Stimulated activated CD8-positive, alpha-beta memory T cell treated with anti-CD3 and anti-CD28 coated beads, Interleukin-12 subunit alpha, Interleukin-12 subunit beta, amount 100 ng/mL, for 24 hours (primary cell): Measurements from ENCODE around the gene AGAP1.

Experiments
- DNase-seq: peaks from one replicate; pipeline ENCODE4 v3.0.0-alpha.2; 2020; ENCODE audit errors: extremely low read depth

Gene AGAP1

DNA sequence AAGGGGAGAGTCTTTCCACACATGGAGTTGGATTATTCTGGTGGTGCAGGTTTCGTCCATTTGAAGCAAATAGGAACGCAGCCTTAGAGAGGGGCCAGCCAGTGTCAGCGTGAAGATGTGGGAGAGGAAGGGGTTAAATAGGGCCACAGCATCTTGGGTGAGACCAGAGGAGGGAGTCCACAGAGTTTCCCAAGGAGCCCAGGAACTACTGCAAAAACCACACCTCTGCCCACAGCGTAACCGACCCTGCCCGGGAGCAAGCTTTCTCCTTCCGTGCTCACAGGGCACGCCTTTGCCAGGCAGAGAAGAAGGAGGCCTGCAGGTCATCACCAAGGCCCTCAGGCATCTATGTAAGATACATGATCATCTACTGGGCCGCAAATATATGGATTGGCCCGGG is 314.5 kb downstream of the AGAP1 start:
- no peak for DNase-seq

DNA sequence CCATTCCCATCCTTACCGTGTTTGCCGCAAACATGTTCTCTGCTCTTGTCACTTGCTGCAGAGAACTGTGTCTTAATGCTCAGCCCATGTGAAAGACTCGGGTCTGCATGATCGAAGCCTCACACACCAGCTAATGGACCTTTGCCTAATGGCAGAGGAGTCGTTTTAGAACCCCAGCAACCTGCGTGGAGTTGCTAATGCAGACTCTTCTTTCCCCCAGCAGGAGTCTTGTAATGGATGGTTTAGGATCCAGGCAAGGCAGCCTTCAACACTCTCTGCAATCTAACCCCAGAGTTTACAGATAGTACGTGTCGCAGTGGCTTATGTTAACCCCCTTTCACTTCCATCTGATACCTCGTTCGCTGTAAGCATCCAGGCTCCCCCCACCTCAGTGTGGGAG is 316.4 kb downstream of the AGAP1 start:
- DNase-seq, result no peak

GRCh38 chr2:235810846-235811245 is 317.0 kb downstream of the AGAP1 start:
- no peak for DNase-seq

- no peak for DNase-seq
These were observed 317.8 kb downstream of the AGAP1 start for GRCh38 chr2:235811446-235812184.

DNA sequence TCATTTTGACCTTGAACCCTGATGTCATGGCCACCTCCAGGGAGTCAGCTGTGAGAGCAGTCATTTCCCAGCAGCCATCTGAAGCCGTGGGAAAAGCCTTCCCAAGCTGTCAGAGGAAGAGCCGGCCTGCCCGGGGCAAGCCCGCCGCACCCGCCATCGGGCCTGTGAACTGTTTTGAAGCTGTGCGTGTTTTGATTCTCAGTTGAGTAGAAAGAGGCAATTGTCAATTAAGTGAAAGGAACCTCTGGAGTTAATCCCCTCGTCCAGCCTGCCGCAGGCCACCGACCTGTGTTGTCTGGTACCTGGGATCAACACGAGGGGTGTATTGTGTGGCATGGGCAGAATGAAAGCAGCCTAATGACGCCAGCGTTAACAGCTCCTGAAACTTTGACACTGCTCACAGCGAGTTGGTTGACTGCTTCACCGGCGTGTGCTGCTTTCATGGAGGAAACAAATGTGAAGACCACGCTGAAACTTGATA is 318.4 kb downstream of the AGAP1 start:
- DNase-seq, result no peak

DNA sequence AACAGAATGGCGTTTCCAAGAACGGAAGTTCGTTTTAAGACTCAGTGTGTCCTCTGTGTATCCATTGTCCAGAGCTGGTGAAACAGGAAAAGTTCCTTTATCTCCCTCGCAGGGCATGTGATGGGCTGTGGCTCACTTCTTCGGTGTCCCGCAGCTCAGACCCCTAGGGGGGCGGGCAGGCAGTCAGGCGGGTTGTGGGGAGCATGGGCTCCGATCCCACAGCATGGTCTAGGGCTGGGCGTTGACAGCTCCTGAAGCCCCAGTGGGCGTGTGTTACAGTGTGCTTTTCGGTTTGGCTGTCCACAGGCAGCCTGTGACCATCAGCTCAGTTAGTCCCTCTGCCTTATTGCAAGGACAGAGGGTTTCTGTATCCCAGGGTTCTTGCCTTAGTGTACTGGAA is 319.6 kb downstream of the AGAP1 start:
- DNase-seq, result no peak

- DNase-seq, result no peak
These were observed 326.7 kb downstream of the AGAP1 start for GRCh38 chr2:235820571-235820970.

DNA sequence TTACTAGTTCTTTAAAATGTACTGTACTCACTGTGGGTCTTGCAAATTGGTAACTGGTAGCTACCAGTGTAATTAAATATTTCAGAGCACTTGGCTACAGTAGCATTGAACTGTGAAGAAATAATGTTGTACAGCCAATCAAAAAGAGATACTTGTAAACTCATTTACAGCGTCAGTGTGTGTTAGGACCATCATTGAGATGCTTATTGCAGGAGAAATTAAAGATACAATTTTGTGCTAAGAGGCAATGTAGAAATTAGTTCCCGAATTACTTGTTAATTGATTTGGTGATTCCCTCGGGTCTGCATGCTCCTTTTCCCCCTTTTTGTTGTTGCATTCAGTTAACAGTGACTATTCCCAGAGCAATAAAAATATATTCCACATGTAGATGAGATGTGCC is 330.5 kb downstream of the AGAP1 start:
- DNase-seq, result no peak

DNA sequence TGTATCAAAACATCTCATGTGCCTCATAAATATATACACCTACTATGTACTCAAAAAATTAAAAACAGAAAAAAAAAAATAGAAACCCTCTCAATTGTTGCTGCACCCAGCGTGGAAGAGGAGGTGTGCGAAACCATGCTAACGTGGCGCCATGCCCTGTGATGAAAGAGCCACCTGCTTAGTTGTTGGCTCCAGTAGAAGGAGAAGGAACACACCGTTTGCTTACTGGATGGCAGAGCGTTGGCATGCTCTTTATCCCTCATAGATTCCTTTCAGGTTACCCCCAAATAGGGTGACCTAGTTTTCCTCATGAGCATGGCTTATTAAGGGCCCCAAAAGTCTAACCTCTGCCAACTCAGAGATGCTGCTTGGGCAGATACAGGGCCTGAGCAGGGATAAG is 332.1 kb downstream of the AGAP1 start:
- DNase-seq, result no peak

DNA sequence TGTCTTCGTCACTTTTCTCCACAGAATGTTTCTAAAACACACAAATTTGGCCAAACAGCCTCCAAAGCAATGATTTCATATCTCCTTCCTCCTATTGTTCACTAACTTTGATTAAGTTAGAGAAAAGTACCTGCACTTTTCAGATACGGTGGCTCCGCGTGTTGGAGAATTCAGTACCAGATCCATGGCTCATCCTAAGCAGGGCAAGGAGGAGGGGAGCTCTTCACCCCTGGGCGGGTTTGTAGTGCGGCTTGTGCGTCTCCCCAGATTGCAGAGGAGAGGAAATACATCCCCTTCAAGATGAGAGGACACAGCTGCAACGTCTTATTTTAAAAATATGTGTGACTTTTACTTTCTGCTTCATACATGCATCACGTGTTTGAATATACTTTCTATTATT is 333.0 kb downstream of the AGAP1 start:
- no peak for DNase-seq

DNA sequence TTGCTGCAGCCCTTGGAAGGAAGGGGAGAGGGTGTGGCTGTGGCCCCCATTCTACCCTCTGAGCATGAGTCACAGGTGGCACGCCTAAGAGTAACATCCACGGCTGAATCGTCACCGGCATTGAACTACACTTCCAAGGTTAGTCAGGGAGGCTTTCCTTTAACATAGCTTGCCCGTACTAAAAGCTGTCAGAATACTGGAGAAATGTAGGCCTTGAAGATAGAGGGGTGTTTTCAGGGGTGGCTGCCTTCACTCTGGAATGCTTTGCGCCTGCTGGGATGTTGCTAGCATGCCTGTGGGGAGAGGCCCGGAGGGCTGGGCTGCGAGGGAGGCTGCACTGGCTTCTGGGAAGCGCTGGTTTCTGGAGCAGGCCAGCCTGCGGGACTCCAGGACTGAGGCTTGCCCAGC is 333.7 kb downstream of the AGAP1 start:
- DNase-seq, result no peak

DNA sequence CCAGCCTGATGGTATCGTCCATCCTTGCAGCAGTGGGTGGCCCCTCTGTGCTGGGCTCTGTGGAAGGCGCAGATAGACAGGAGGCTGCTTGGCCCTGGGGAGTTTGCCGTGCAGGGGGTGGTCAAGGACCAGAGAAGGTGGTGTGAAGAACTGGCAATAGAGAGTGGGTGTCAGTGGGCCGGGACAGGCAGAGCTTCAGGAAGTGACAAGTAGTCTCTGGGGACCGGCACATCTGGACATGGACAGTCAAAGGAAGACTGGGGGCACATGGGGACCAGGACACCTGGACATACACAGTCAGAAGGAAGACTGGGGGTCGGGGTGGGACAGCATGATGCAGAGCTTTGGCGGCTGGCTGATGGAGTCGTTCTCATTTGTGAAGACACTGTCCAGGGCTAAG is 335.9 kb downstream of the AGAP1 start:
- DNase-seq, result no peak

- DNase-seq, result no peak
These were observed 337.9 kb downstream of the AGAP1 start for GRCh38 chr2:235831755-235832154.

- DNase-seq, result no peak
These were observed 339.1 kb downstream of the AGAP1 start for GRCh38 chr2:235832941-235833340.

GRCh38 chr2:235833971-235834620 is 340.3 kb downstream of the AGAP1 start:
- DNase-seq, result no peak

GRCh38 chr2:235834781-235835180 is 340.9 kb downstream of the AGAP1 start:
- no peak for DNase-seq

DNA sequence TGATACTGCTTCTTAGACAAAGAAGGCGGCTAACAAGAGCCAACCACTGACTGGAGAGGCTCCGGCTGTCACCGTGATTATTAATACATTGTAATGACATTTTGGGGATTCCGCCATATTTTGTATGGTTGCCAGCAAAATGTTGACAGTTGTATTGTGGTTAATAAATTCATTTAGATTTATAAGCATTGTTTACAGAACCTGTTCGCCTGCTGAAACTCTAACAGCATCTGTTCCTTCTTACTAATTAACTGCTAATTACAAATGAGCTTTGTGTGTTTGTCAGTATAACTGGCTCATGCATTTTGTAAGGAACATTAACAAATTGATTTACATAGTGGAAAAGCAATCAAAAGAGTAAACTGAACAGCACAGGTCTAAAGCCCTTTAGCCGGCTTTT is 342.0 kb downstream of the AGAP1 start:
- DNase-seq, result no peak

- no peak for DNase-seq
These were observed 342.7 kb downstream of the AGAP1 start for GRCh38 chr2:235836491-235836911.

DNA sequence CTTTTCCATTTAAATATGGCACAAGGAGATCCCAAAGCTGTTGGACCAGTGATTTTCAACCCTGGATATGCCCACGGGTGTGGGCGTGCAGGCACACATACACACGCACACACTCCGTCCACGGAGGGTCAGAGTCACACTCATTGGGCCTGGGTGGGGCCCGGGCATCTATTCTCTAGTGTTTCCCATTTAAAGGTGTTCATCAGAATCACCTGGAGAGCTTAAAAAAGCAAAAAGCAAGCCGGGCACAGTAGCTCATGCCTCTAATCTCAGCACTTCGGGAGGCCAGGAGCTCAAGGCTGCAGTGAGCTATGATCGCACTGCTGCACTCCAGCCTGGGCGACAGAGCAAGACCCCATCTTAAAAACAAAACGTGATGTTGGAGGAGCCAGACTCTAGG is 345.4 kb downstream of the AGAP1 start:
- DNase-seq, result no peak

- no peak for DNase-seq
These were observed 346.1 kb downstream of the AGAP1 start for GRCh38 chr2:235839974-235840373.

DNA sequence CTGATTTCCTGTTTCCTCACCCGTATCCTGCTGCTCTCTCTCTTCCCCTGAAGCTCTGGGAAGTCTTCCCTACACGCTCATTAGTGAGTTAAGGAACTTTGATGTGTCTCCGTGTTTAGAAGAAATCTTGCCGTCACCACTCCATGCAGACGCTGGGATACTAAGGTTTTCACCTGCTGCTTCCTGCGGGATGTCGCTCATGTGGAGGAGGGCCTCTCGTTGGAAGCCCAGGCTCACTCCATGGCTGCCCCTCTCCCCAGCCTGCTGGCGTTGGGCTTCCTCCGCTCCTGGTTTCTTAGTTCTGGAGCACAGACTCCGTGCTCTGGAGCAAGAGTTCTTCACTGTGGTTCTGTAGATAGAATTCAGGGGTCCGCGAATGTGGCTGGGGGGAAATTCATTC is 348.0 kb downstream of the AGAP1 start:
- DNase-seq, result no peak

DNA sequence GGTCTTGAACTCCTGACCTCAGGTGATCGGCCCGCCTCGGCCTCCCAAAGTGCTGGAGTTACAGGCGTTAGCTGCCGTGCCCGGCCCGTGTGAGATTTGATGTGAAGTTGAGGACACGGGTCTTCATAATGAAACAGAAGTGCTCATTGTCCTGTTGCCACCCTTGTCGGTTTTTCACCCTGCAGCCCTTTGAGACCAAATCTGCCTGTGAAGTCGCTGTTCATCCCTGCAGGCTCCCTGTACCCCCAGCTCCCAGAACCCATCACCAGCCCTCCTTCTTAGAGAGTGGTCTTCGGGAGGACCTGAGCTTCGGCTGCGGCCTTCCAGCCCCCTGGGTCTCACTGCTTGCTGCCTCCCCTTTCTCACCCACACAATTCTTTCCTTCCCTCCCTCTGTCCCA is 349.1 kb downstream of the AGAP1 start:
- no peak for DNase-seq

GRCh38 chr2:235843591-235844395 is 349.9 kb downstream of the AGAP1 start:
- DNase-seq, result no peak
